Mesothelial cell of epicardium (in vitro differentiated cells): ENCODE results near the gene ASIC4. TPM values are rescaled to one million over a fixed set of nuclear protein-coding genes. Genes with fewer than 3 reads are reported as not detected.

Experiments
- DNase-seq, 2 experiments: peaks; one replicate each; pipeline ENCODE4 v3.0.0; 2021; ENCODE audit warnings: low spot score in 2 of 2; ENCODE audit not compliant: unreplicated experiment in 2 of 2
- H3K27ac Mint-ChIP-seq: 2 replicates; pipeline ENCODE4 v1.8.0; 2021; ENCODE audit warnings: mixed read lengths
- H3K27me3 Mint-ChIP-seq: 2 replicates; pipeline ENCODE4 v1.8.0; 2021; ENCODE audit warnings: low read depth, mixed read lengths
- H3K36me3 Mint-ChIP-seq: 2 replicates; pipeline ENCODE4 v1.8.0; 2021; ENCODE audit warnings: mixed read lengths
- H3K4me1 Mint-ChIP-seq: 2 replicates; pipeline ENCODE4 v1.8.0; 2021; ENCODE audit warnings: mixed read lengths
- H3K4me3 Mint-ChIP-seq: 2 replicates; pipeline ENCODE4 v1.8.0; 2021; ENCODE audit warnings: mild to moderate bottlenecking, moderate library complexity, mixed read lengths
- H3K9me3 Mint-ChIP-seq: 2 replicates; pipeline ENCODE4 v1.8.0; 2021; ENCODE audit warnings: mixed read lengths
- CTCF ChIP-seq: fragments of 200-600 bp; sonication (generic); IDR thresholded peaks from one replicate; pipeline ENCODE4 v1.5.0; 2021; ENCODE audit warnings: antibody characterized with exemption; ENCODE audit not compliant: unreplicated experiment
- total RNA-seq: library from RNA; stranded (reverse); gene quantifications from 3 replicates; pipeline ENCODE4 v1.2.1, GENCODE V29; 2021

The ASIC4 gene
- total RNA-seq, 1 donor from 2014 or later, result 0.98 TPM

- Mint-ChIP-seq H3K36me3 (no peaks in the 10 kb centered on the region), H3K9me3 (no peaks in the 10 kb centered on the region), H3K4me1 (peaks cover 49% of the 10 kb centered on the region), H3K4me3 (no peak overlapping the region), H3K27me3 (peaks cover 84% of the 10 kb centered on the region), H3K27ac (no peak overlapping the region)
- TF ChIP-seq CTCF, result no peak
- DNase-seq, result no peak
Measured at GRCh38 chr2:219515874-219516629, 1.8 kb downstream of the ASIC4 start.

GRCh38 chr2:219516888-219517287, 2.6 kb downstream of the ASIC4 start:
- no peaks in the 10 kb centered on the region for H3K36me3 Mint-ChIP-seq
- no peak for TF ChIP-seq CTCF
- no peak for DNase-seq
- H3K4me3 Mint-ChIP-seq, result no peak overlapping the region
- H3K27me3 Mint-ChIP-seq, result peaks cover 77% of the 10 kb centered on the region
- no peaks in the 10 kb centered on the region for H3K9me3 Mint-ChIP-seq
- H3K4me1 Mint-ChIP-seq, result peaks cover 53% of the 10 kb centered on the region
- H3K27ac Mint-ChIP-seq, result no peak overlapping the region

GRCh38 chr2:219517954-219518778, 3.9 kb downstream of the ASIC4 start:
- TF ChIP-seq CTCF, result no peak
- Mint-ChIP-seq H3K4me1 (peaks cover 50% of the 10 kb centered on the region), H3K27ac (no peak overlapping the region), H3K9me3 (no peaks in the 10 kb centered on the region), H3K36me3 (no peaks in the 10 kb centered on the region), H3K4me3 (no peak overlapping the region), H3K27me3 (peaks cover 67% of the 10 kb centered on the region)
- DNase-seq, result no peak

- peaks cover 67% of the 10 kb centered on the region for H3K27me3 Mint-ChIP-seq
- H3K4me1 Mint-ChIP-seq, result peaks cover 41% of the 10 kb centered on the region
Measured at GRCh38 chr2:219519526-219519916, 5.2 kb downstream of the ASIC4 start.

GRCh38 chr2:219520079-219520478, 5.8 kb downstream of the ASIC4 start:
- DNase-seq, result no peak
- H3K27ac Mint-ChIP-seq, result no peak overlapping the region
- H3K4me3 Mint-ChIP-seq, result no peak overlapping the region
- peaks cover 41% of the 10 kb centered on the region for H3K4me1 Mint-ChIP-seq
- H3K9me3 Mint-ChIP-seq, result no peaks in the 10 kb centered on the region
- no peak for TF ChIP-seq CTCF
- H3K36me3 Mint-ChIP-seq, result no peaks in the 10 kb centered on the region
- peaks cover 65% of the 10 kb centered on the region for H3K27me3 Mint-ChIP-seq

More at GRCh38 chr2:219519526-219519916, 5.2 kb downstream of the ASIC4 start:
- Mint-ChIP-seq H3K4me3 (no peak overlapping the region), H3K36me3 (no peaks in the 10 kb centered on the region), H3K9me3 (no peaks in the 10 kb centered on the region), H3K27ac (no peak overlapping the region)
- no peak for TF ChIP-seq CTCF
- no peak for DNase-seq
